MG63 (cell line): ENCODE measurements around the gene IL17REL. TPM values are rescaled to one million over a fixed set of nuclear protein-coding genes. Genes with fewer than 3 reads are reported as not detected.

Source experiments
- DNase-seq: peaks from one replicate; pipeline ENCODE4 v3.0.0-alpha.2; 2020
- H3K27me3 ChIP-seq: fragments of 250-450 bp; sonication (Bioruptor Pico); 2 replicates; pipeline ENCODE4 v1.5.1; 2020; ENCODE audit warnings: mild to moderate bottlenecking, moderate library complexity
- H3K36me3 ChIP-seq: fragments of 250-450 bp; sonication (Bioruptor Pico); 2 replicates; pipeline ENCODE4 v1.5.1; 2020; ENCODE audit warnings: mild to moderate bottlenecking, moderate library complexity
- H3K4me3 ChIP-seq: fragments of 250-450 bp; sonication (Bioruptor Pico); 2 replicates; pipeline ENCODE4 v1.5.1; 2020; ENCODE audit warnings: mild to moderate bottlenecking, moderate library complexity
- H3K9me3 ChIP-seq: fragments of 250-450 bp; sonication (Bioruptor Pico); 2 replicates; pipeline ENCODE4 v1.5.1; 2020; ENCODE audit warnings: mild to moderate bottlenecking, moderate library complexity
- total RNA-seq: library from RNA; depleted of rRNA; stranded (reverse); fragments of >200 nt; shearing (Covaris generic); gene quantifications from 2 replicates; pipeline ENCODE4 v1.2.3, GENCODE V29; 2014; ENCODE audit warnings: low replicate concordance

IL17REL gene
- total RNA-seq, 1 experiment from 2014 or later = not detected

GRCh38 chr22:50015451-50016307 lies 3.1 kb upstream of the IL17REL start:
- H3K27me3 ChIP-seq = no peaks in the 10 kb centered on the region
- DNase-seq = no peak
- H3K4me3 ChIP-seq = no peak overlapping the region
- H3K36me3 ChIP-seq = no peaks in the 10 kb centered on the region
- no peaks in the 10 kb centered on the region; the same call in 1 of the 2 replicates for H3K9me3 ChIP-seq

DNA sequence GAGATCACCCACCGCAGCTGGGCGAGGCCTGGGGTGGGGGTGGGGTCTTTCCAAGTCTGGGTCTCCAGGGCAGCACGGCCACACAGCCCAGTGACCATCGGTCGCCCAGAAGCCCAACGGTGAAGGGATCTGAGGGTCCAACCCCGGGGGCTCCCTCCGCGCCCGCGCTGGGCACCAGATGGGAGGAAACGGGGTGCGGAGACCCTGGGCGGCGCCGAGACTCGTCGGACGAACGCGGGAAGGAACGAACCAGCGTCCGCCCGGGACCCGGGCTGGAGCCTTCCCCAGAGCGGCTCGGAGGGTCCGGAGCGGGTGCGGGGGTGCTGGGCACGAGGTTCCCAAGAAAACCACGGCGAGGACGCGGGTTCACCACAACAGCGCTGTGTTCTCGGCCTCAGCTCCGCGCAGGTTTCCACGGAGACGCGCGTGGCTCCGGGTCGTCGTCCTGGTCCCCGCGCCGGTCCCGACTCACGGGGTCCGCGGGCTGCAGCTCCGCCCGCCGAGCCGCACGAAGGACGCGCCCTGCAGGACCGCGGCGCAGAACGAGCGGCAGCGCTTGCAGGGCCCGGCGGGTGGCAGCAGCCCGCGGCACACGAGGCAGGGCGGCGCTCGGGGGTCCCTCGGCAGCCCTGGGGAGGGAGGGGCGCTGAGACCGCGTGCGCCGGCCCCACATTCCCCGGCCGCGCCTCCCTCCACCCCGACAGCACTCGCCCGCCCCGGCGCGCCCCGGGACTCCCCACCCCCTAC lies 2.3 kb upstream of the IL17REL start:
- DNase-seq = no peak
- Histone ChIP-seq H3K36me3 (no peaks in the 10 kb centered on the region), H3K9me3 (no peaks in the 10 kb centered on the region; the same call in 1 of the 2 replicates), H3K27me3 (no peaks in the 10 kb centered on the region), H3K4me3 (no peak overlapping the region)

- no peak for DNase-seq
- Histone ChIP-seq H3K4me3 (no peak overlapping the region), H3K9me3 (no peaks in the 10 kb centered on the region), H3K36me3 (no peaks in the 10 kb centered on the region), H3K27me3 (no peaks in the 10 kb centered on the region)
Observed at GRCh38 chr22:50014053-50014501, 1.5 kb upstream of the IL17REL start.

- H3K9me3 ChIP-seq = no peaks in the 10 kb centered on the region
- no peaks in the 10 kb centered on the region for H3K36me3 ChIP-seq
- no peak for DNase-seq
- H3K27me3 ChIP-seq = no peaks in the 10 kb centered on the region
- H3K4me3 ChIP-seq = no peak overlapping the region
Observed at GRCh38 chr22:50011447-50012210, 936 bp downstream of the IL17REL start.

DNA sequence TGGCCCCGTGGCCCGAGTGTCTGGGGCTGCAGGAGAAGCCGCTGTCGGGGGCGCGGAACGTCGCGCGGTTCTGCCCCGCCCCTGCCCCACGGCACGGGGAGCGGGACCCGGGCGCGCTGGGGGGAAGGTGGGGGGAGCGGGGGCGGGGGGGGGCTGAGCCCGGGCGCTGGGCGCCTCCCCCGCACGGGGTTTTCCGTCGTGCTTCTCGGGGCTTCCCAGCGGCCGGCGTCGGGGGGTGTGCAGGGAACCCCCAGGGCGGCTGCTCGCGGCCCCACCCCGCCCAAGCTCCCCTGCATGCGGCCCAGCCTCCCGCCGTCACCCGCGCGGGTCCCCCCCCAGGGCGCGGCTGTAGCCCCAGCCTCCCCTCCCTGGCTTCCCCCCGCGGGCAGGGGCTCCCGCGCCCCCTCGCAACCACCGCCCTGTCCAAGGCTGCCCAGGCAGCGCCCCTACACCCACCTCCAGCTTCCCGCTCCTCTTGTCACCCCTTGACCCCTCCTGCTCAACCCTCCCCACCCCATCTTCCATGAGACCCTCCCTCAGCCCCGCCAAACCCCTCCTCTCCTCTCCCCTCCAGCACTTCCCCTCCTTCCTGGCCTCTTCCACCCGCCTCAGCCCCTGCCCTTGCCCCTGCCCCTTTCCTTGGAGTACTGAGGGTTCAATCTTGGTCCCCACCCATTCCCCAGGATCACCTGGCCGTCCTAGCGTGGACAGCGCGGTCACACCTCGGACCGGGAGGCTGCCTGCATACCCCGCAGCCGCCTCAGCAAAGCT lies 1.7 kb downstream of the IL17REL start:
- Histone ChIP-seq H3K9me3 (no peaks in the 10 kb centered on the region), H3K27me3 (no peaks in the 10 kb centered on the region), H3K36me3 (no peaks in the 10 kb centered on the region), H3K4me3 (no peak overlapping the region)
- no peak for DNase-seq

DNA sequence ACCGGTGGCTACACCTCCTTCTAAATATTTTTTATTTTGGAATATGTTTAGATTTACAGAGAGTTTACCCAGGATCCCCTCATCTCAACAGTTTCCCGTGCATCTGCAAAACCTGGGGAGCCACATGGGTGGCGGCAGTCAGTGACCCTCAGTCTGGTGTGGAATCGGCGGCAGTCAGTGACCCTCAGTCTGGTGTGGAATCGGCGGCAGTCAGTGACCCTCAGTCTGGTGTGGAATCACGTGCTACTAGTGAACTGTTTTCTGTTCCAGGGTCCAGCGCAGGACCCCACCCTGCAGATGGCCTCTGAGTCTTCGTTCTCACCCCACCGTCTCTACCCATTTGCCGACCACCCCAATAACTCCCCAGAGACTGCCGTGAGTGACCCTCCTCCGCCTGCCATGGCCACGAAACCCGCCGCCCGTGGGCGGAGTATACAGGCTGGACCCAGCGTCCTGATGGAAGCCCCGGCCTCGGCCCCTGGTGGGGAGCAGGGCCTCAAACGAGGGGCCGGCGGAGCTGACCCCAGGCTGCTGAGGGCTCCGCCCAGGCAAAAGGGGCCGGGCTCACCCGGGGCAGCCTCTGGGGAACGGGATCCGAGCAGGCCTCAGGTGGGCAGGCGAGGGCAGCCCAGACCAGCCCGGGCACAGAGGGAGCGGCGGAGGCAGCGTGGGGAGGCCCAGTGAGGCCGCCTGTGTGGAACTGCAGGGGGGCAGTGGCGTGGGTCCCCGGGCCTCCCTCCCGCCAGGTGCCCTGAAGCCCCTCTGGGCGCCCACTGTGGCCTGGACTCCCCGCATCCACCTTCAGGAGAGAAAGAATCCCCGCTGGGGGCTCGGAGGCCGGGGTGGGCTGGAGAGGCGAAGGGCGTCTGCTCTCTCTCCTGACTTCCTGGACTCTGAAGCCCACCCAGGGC lies 2.5 kb downstream of the IL17REL start:
- Histone ChIP-seq H3K4me3 (no peak overlapping the region), H3K27me3 (no peaks in the 10 kb centered on the region), H3K9me3 (no peaks in the 10 kb centered on the region), H3K36me3 (no peaks in the 10 kb centered on the region)
- DNase-seq = no peak

DNA sequence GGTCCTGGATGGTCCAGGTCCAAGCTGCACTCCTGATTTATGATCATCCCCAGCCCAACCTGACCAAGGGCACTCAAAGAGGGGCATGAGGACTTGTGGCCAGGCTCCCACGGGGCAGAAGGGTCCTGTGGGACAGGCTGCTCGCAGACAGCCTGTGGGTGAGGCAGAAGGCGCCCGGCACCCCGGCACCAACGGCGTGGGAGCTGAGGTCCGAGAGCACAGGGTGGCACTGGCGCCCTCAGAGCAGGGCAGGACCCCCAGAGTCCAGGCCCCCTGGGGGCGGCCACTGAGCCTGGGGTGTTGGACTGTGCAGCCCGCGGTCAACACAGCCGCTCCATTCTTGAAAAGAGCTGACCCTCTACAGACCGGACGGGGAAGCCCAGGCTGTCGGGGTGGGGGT lies 3.3 kb downstream of the IL17REL start:
- Histone ChIP-seq H3K9me3 (no peaks in the 10 kb centered on the region), H3K27me3 (no peaks in the 10 kb centered on the region), H3K36me3 (no peaks in the 10 kb centered on the region), H3K4me3 (no peak overlapping the region)
- no peak for DNase-seq

- Histone ChIP-seq H3K9me3 (no peaks in the 10 kb centered on the region), H3K27me3 (no peaks in the 10 kb centered on the region), H3K36me3 (no peaks in the 10 kb centered on the region), H3K4me3 (no peak overlapping the region)
- DNase-seq = no peak
Observed at GRCh38 chr22:50008151-50009040, 4.2 kb downstream of the IL17REL start.

- H3K36me3 ChIP-seq = no peaks in the 10 kb centered on the region
- DNase-seq = no peak
- no peaks in the 10 kb centered on the region for H3K9me3 ChIP-seq
- H3K27me3 ChIP-seq = no peaks in the 10 kb centered on the region
- no peak overlapping the region for H3K4me3 ChIP-seq
Observed at GRCh38 chr22:50007057-50007511, 5.5 kb downstream of the IL17REL start.

GRCh38 chr22:50004918-50005317 lies 7.6 kb downstream of the IL17REL start:
- Histone ChIP-seq H3K4me3 (no peak overlapping the region), H3K27me3 (no peaks in the 10 kb centered on the region), H3K9me3 (no peaks in the 10 kb centered on the region), H3K36me3 (no peaks in the 10 kb centered on the region)
- no peak for DNase-seq

GRCh38 chr22:50002791-50003190 lies 9.8 kb downstream of the IL17REL start:
- H3K27me3 ChIP-seq = no peaks in the 10 kb centered on the region
- no peak for DNase-seq
- no peaks in the 10 kb centered on the region for H3K9me3 ChIP-seq
- no peaks in the 10 kb centered on the region for H3K36me3 ChIP-seq
- no peak overlapping the region for H3K4me3 ChIP-seq

- no peaks in the 10 kb centered on the region for H3K27me3 ChIP-seq
- DNase-seq = no peak
- no peak overlapping the region for H3K4me3 ChIP-seq
Observed at GRCh38 chr22:50001388-50002231, 11.0 kb downstream of the IL17REL start.

GRCh38 chr22:50000587-50001387 lies 11.8 kb downstream of the IL17REL start:
- no peak for DNase-seq
- no peaks in the 10 kb centered on the region for H3K36me3 ChIP-seq
- no peaks in the 10 kb centered on the region for H3K27me3 ChIP-seq
- H3K4me3 ChIP-seq = no peak overlapping the region
- H3K9me3 ChIP-seq = no peaks in the 10 kb centered on the region

More at GRCh38 chr22:50001388-50002231, 11.0 kb downstream of the IL17REL start:
- Histone ChIP-seq H3K9me3 (no peaks in the 10 kb centered on the region), H3K36me3 (no peaks in the 10 kb centered on the region)
